ENCODE data around the gene MYO7B.
"Not testable (repeated sequence)": the region's sequence is repeated elsewhere in the genome, so short reads cannot be mapped to it uniquely, and the experiment has no call there.

- not testable (repeated sequence) for TF ChIP-seq EZH2phosphoT487 (IDR thresholded peaks at IDR 0.05; ENCODE audit: low read length); CTCF (IDR thresholded peaks at IDR 0.05; ENCODE audit: low read length); EZH2 (optimal IDR thresholded peaks at IDR 0.05; ENCODE audit: low read depth, low read length)
Measured at GRCh38 chr2:127524198-127524834, 11.2 kb upstream of the MYO7B start.
